GM21825 (cell line): ENCODE data around the gene GPR152.

Experiments used
- ATAC-seq: cut with Tn5 transposase; IDR thresholded peaks from one replicate; pipeline ENCODE4 v1.9.1; 2021; ENCODE audit warnings: mild to moderate bottlenecking, moderate library complexity; ENCODE audit not compliant: unreplicated experiment

The GPR152 gene

GRCh38 chr11:67440229-67441097, 12.1 kb downstream of the GPR152 start:
- no peak for ATAC-seq

DNA sequence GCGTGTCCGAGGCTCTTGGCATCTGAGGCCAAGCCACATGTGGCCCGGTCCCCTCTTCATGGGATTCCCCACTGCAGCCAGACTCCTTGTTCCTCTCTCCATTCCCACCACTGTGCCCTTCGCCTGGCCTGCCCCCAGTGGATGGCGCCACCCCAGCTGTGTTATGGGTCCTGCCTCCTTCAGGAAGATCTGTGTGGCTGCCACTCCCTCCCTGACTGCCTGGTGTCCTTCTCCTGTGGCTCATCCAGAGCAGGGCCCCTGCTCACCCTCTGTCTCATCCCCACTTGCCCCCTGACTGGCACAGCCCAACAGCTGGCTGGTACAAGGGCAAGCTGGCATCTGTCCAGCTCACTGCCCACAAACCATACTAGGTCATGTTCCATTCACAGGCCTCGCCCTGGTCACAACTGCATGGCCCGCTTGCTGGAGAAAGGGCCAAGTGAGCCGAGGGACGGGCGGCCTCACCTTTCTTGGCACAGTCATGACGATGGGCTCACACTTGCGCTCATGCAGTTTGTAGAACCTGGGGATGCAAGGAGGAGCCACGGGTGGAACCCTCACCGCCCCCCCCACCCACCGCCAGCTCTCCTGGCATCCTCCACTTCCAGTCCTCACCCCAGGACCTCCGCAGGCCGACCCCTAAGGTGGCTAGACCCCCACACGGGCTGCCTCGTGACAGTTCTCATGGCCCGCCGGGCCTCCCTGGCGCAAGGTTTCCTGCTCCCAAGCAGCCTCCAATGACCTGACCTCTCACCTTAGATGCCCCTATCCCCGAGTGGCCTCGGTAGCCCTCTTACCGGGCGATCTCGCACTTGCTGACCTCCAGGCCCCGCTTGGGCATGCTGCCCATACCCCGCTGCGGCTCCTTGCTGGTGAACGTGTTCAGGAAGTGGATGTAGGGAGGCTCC, 13.0 kb downstream of the GPR152 start:
- ATAC-seq, result no peak

DNA sequence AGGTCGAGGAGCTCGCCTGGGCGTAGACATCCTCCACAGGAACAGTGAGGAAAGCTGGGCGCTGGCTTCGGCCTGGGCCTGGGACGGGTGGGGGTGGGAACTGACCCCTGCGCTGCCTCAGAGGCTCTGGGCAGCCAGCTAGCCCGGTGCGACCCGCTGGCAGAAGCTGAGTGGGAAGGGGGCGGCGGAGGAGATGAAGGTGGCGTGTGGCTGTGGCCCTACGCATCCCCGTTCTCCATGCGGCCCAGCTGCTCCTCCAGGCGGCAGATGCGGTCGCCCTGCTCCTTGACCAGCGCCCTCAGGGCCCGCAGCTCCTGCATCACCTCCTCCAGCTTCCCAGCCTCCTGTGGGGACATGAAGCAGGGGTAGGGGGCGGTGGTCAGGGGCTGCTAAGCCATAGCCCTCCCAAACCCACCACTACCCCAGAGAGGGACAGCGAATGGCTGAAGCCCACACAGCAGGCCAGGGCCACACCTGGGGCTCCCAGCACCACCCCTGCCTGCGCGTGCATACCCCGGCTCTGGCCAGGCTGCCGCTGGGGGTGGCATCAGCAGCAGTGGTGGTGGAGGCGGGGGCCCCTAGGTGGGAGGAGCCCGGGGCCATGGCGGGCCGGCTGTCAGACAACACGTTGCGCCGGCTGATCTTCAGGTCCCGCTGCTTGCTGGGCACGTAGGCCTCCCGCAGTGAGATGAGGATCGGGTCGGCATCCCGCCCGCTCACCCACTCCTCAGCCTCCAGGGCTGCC, 14.2 kb downstream of the GPR152 start:
- ATAC-seq, result no peak

DNA sequence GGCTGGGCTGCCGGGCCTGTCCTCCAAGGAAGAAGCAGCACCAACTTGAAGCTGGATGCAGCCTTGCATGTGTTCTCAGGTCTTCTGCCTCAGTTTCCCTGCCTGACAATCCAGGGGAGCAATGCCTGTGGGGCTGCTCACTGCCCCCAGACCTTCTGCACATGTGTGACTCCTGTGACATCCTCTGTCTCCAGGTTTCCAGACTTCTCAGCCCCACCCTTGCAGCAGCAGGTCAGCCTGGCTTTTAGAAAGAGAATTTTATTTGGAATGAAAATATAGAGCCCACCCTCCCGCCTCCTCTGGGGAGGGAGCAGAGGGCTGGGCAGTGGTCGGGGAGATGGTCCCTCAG, 14.7 kb downstream of the GPR152 start:
- no peak for ATAC-seq

GRCh38 chr11:67437082-67437808, 15.3 kb downstream of the GPR152 start, which contains the start of gene PTPRCAP:
Gene PTPRCAP, minus strand, starts transcription at chr11:67437682. Its CDS starts 63 bp downstream, at chr11:67437619.
- ATAC-seq, result no peak

DNA sequence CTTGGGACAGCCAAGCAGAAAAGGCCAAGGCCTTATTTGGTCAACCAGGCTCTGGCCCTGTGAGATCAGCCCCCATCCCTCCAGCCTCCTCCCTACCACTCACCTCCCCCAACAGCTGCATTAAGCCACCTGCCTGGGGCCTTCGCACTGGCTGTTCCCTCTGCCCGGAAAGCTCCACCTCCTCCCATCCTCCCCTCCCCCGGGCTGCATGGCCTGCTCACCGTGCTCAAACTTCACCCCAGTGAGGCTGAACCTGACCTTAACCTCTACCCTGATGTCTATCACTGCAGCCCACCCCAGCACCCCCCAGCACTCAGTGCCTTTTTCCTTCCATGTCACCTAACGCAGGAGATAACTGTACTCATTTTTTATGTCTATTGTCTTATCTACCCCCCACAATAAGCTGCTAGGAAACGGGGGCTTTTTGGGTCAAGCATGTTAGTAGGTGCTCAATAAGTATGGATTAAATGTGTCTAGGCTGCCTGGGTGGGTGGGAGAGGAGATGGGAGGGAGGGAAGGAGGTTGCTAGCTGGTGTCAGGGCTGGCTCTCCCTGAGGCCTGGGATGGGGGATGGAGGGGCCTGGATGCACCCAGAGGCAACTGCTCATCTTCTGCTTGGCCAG, 16.0 kb downstream of the GPR152 start:
- ATAC-seq, result no peak

GRCh38 chr11:67435727-67436458, 16.6 kb downstream of the GPR152 start:
- no peak for ATAC-seq

DNA sequence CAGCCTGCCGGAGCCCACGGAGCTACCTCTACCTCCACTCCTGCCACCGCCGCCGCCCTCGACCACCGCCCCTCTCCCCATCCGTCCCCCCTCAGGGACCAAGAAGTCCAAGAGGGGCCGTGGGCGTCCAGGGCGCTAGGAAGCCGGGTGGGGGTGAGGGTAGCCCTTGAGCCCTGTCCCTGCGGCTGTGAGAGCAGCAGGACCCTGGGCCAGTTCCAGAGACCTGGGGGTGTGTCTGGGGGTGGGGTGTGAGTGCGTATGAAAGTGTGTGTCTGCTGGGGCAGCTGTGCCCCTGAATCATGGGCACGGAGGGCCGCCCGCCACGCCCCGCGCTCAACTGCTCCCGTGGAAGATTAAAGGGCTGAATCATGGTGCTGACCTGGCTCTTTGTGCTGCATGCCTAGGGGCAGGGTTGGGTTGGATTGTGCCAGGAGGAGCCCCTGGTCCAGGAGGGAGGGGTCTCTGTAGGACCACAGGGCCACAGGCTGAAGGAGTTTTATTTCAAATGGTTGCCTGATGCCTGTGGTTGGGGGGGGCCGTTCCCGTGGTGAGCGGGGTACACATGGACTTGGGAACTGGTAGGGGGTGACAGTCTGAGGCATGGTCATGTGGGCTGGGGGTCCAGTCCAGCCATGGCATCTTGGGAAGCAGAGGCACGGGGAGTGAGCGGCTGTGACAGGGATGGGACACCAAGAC, 17.4 kb downstream of the GPR152 start:
- no peak for ATAC-seq

GRCh38 chr11:67434395-67434881, 18.1 kb downstream of the GPR152 start:
- ATAC-seq, result no peak

- no peak for ATAC-seq
Observed at GRCh38 chr11:67433536-67434394, 18.8 kb downstream of the GPR152 start.

DNA sequence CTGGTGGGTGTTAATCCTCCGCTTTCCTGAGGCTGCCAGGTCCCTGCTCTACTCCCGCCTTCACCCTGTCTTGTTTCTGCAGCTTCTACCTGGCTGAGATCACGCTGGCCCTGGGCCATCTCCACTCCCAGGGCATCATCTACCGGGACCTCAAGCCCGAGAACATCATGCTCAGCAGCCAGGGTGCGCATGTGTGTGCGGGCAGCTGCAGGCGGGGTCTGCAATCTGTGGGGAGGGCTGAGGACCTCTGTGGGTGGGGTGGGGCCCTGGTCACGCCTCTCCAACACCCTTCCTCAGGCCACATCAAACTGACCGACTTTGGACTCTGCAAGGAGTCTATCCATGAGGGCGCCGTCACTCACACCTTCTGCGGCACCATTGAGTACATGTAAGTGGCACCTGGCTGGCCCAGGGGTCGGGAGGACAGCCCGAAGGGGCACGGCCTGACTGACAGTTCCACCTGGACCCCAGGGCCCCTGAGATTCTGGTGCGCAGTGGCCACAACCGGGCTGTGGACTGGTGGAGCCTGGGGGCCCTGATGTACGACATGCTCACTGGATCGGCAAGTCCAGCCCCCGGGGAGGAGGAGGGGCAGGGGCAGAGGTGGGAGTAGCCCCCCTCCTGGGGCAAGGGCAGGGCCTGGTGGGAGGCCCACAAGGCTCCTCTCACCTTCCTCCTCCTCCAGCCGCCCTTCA, 19.7 kb downstream of the GPR152 start:
- ATAC-seq, result no peak

GRCh38 chr11:67431346-67432249, 20.9 kb downstream of the GPR152 start:
- ATAC-seq, result no peak

GRCh38 chr11:67429722-67430121, 22.8 kb downstream of the GPR152 start:
- no peak for ATAC-seq

DNA sequence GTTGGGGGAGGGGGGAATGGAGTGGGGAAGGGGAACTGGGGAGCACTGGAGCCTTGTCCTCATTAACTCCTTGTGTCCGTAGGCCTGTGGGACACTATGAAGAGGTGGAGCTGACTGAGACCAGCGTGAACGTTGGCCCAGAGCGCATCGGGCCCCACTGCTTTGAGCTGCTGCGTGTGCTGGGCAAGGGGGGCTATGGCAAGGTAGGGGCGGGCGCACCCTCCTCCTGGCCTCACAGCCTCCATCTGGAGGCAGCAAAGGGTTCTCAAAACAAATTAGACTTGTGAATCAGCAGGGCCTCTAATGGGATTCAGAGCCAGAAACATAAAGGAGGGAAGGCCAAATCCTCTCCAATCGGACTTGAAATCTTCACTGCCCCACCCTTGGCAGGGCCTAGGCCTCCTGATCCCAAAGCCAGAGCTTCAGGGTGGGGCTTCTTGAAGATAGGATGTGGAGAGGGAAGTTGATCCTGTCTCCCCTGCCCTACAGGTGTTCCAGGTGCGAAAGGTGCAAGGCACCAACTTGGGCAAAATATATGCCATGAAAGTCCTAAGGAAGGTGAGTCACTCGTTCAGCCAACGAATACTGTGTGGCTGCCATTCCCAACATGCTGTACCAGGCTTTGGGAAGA, 23.4 kb downstream of the GPR152 start:
- ATAC-seq, result no peak
